Thymus (tissue), 11 donors: ENCODE data around the gene MPPED2. TPM values are rescaled to one million over a fixed set of nuclear protein-coding genes. Genes with fewer than 3 reads are reported as not detected.

ENCODE experiments used
- DNase-seq, 9 donors: peaks; one replicate each; pipeline ENCODE4 v3.0.0-alpha.2; 2013; ENCODE audit warnings: low spot score in 9 of 9, low read depth in 6 of 9, missing footprints in 1 of 9
- H3K27ac ChIP-seq, 2 donors: one replicate each; pipeline ENCODE4 v1.5.1; 2013; ENCODE audit warnings: control low read depth in 1 of 2, low read depth in 1 of 2, low read length in 1 of 2, mild to moderate bottlenecking in 1 of 2, moderate library complexity in 1 of 2
- H3K27me3 ChIP-seq, 2 donors: one replicate each; pipeline ENCODE4 v1.5.1; 2013; ENCODE audit warnings: low read length in 1 of 2; ENCODE audit not compliant: control insufficient read depth in 2 of 2, insufficient read depth in 1 of 2
- H3K36me3 ChIP-seq, 2 donors: one replicate each; pipeline ENCODE4 v1.5.1; 2013; ENCODE audit warnings: low read length in 1 of 2, mild to moderate bottlenecking in 1 of 2, moderate library complexity in 1 of 2; ENCODE audit not compliant: control insufficient read depth in 2 of 2, insufficient read depth in 2 of 2
- H3K4me1 ChIP-seq, 2 donors: one replicate each; pipeline ENCODE4 v1.5.1; 2013; ENCODE audit warnings: low read length in 2 of 2; ENCODE audit not compliant: control insufficient read depth in 2 of 2, insufficient read depth in 2 of 2
- H3K4me3 ChIP-seq, 2 donors: one replicate each; pipeline ENCODE4 v1.5.1; 2013; ENCODE audit warnings: low read length in 2 of 2, control low read depth in 1 of 2, mild to moderate bottlenecking in 1 of 2
- H3K9me3 ChIP-seq, 2 donors: one replicate each; pipeline ENCODE4 v1.5.1; 2013; ENCODE audit warnings: low read length in 1 of 2, mild to moderate bottlenecking in 1 of 2; ENCODE audit not compliant: control insufficient read depth in 2 of 2, insufficient read depth in 1 of 2
- WGBS: extraction: QIAGEN DNeasy Blood & Tissue Kit; methylation state at CpG from one replicate; pipeline ENCODE4 v1.1.7; 2013; 5-methylcytosine and 5-hydroxymethylcytosine counted together
- polyA plus RNA-seq: library from polyadenylated mRNA; stranded (reverse); fragments of 200-250 nt; gene quantifications from one replicate; pipeline ENCODE4 v1.2.3, GENCODE V29; 2013
- total RNA-seq: library from RNA; stranded (reverse); fragments of 120-200 nt; gene quantifications from one replicate; pipeline ENCODE4 v1.2.4, GENCODE V29; 2013
- donor health status: healthy.

MPPED2 gene
- total and polyA plus RNA-seq, 2 donors, result 1.1 to 6.2 TPM

DNA sequence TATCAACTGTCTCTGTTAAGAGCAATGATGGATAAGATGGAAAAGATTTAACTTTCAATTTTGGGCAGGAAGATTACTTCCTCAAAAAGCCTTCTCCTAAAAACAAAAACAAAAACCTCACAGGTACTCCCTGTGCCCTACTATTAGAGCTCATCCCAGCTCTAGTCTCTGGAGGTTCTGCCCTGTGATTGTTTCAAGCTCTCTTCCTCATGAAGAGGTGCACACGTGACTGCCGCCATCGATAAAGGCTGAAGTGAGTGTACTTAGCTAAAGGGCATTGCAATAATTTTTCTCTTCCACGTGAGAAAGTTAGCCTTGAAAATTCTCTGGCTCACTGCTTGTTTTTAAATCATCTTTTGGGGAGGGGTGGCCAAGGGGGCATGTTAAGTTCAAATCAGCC lies 36.6 kb downstream of the MPPED2 start:
- no peak for DNase-seq
- 85% methylated on average over 4 of the region's 4 CpGs for WGBS
- no peak overlapping the region for H3K27ac ChIP-seq
- no peaks in the 10 kb centered on the region for H3K9me3 ChIP-seq
- H3K27me3 ChIP-seq, result no peaks in the 10 kb centered on the region
- H3K4me3 ChIP-seq, result no peak overlapping the region
- no peaks in the 10 kb centered on the region for H3K36me3 ChIP-seq
- no peaks in the 10 kb centered on the region for H3K4me1 ChIP-seq

DNA sequence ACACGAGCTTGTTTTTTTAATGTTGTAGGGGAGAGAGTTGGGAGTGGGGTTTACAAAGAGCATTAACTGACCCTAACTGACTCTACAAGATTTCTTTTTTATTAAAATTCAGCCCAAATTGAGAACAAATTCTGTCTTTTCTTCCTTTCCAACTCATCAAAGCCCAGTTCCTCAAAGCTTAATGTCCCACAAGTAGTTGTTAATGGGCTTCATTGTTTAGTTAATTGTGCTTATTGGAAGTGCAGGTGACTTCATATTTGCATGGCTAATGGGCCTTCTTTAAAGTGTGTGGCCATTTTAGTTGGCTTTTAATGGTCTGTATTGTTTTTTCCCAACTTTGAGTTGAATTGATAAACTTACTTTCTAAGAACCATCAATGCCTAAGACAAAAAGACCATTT lies 39.8 kb downstream of the MPPED2 start:
- H3K27ac ChIP-seq, result no peak overlapping the region
- no peak for DNase-seq
- H3K27me3 ChIP-seq, result no peaks in the 10 kb centered on the region
- no peaks in the 10 kb centered on the region for H3K4me1 ChIP-seq
- no peak overlapping the region for H3K4me3 ChIP-seq
- no peaks in the 10 kb centered on the region for H3K9me3 ChIP-seq
- no peaks in the 10 kb centered on the region for H3K36me3 ChIP-seq
- WGBS, result 90% methylated on average over 1 of the region's 1 CpG

DNA sequence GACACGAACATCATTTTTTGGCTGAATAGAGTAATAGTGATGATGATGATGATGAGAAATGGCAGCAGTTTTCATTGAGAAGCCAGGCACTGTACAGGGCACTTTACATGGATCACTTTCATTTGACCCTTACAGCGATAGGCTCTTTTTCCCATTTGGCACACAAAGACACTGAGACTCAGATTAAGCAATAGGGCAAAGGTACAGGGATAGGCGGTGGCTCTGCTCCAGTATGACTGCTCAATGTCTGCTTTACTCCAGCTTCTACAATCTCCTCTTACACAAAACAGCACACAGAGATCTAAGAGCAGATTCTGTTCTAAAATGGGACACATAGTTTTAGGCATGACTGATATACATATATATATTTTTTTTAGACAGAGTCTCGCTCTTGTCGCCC lies 40.6 kb downstream of the MPPED2 start:
- Histone ChIP-seq H3K4me3 (no peak overlapping the region), H3K4me1 (no peaks in the 10 kb centered on the region), H3K27ac (no peak overlapping the region), H3K27me3 (no peaks in the 10 kb centered on the region), H3K9me3 (no peaks in the 10 kb centered on the region), H3K36me3 (no peaks in the 10 kb centered on the region)
- 97% methylated on average over 5 of the region's 5 CpGs for WGBS
- DNase-seq, result no peak

DNA sequence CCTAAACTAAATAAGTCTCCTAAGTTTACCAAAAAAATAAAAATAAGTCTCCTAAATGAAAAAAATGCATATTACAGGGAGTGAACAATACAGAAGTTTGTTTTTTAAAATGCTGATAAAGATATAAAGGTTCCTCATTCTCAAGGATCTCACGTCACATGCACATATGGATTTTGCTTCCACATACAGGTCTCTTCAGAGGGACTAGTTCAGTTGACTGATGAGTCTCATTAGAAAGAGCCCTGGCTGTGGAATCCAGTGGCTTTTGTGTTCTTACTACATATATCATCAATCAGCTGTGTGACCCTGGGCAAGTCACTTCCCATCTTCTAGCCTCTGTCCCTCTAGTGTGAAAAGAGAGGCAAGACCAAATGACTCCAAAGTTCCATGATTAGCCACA lies 43.1 kb downstream of the MPPED2 start:
- 96% methylated on average over 1 of the region's 1 CpG for WGBS
- Histone ChIP-seq H3K4me1 (no peaks in the 10 kb centered on the region), H3K27ac (no peak overlapping the region), H3K9me3 (no peaks in the 10 kb centered on the region), H3K4me3 (no peak overlapping the region), H3K27me3 (no peaks in the 10 kb centered on the region), H3K36me3 (no peaks in the 10 kb centered on the region)
- no peak for DNase-seq

GRCh38 chr11:30540781-30541180 lies 45.4 kb downstream of the MPPED2 start:
- Histone ChIP-seq H3K36me3 (no peaks in the 10 kb centered on the region), H3K27me3 (no peaks in the 10 kb centered on the region), H3K9me3 (no peaks in the 10 kb centered on the region), H3K4me3 (no peak overlapping the region), H3K27ac (no peak overlapping the region), H3K4me1 (no peaks in the 10 kb centered on the region)
- no peak for DNase-seq
- WGBS, result 92% methylated on average over 1 of the region's 1 CpG

- DNase-seq, result no peak
- H3K36me3 ChIP-seq, result no peaks in the 10 kb centered on the region
- no peaks in the 10 kb centered on the region for H3K27me3 ChIP-seq
Measured at GRCh38 chr11:30538251-30538650, 47.9 kb downstream of the MPPED2 start.

DNA sequence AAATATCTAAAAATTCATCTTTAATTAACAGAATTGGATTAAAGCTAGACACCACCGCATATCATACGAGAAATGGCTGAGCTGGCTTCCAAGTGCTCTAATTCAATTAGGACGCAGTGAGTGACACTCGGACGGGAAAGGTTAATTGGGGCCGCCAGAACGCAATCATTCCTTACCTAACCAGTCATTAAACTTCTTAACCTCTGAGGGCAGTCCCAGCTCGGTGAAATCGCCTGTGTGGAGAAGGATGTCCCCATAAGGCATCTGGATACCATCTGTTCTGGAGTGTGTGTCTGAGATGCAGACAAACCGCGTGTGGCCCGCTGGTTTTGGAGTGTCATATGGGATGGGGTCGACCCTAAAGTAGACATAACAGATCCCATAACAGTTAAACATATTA lies 50.3 kb downstream of the MPPED2 start:
- Histone ChIP-seq H3K36me3 (no peaks in the 10 kb centered on the region), H3K9me3 (no peaks in the 10 kb centered on the region), H3K4me3 (no peak overlapping the region), H3K4me1 (no peaks in the 10 kb centered on the region), H3K27ac (no peak overlapping the region), H3K27me3 (no peaks in the 10 kb centered on the region)
- 96% methylated on average over 13 of the region's 13 CpGs for WGBS
- DNase-seq, result no peak

More at GRCh38 chr11:30538251-30538650, 47.9 kb downstream of the MPPED2 start:
- H3K4me1 ChIP-seq, result no peaks in the 10 kb centered on the region
- no peaks in the 10 kb centered on the region for H3K9me3 ChIP-seq
- no peak overlapping the region for H3K27ac ChIP-seq
- H3K4me3 ChIP-seq, result no peak overlapping the region

DNA sequence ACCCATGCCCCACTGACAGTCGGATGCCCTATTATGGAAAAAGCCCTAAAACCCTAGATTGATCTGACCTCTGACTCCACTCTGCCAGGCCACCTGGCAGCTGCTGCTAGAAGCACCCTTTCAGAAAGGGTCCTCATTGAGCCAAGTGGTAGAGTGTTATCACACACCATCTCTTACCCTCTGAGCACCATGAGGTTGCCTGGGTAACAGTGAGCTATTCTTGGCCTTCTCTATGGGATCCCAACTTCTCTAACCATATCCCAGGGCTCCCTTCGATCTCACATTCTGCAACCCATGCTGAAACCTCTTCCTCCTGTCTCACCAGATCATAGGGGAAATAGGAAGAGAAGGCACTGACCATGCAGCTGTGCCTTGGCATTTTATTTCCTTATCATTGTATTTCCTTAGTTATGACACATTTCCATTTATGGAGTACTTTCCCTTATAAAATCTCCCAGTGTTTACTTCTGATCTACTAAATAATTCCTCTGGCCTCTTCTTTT lies 52.7 kb downstream of the MPPED2 start:
- Histone ChIP-seq H3K9me3 (no peaks in the 10 kb centered on the region), H3K27me3 (no peaks in the 10 kb centered on the region), H3K36me3 (no peaks in the 10 kb centered on the region), H3K4me1 (no peaks in the 10 kb centered on the region), H3K27ac (no peak overlapping the region), H3K4me3 (no peak overlapping the region)
- WGBS, result 90% methylated on average over 2 of the region's 2 CpGs
- no peak for DNase-seq

GRCh38 chr11:30527566-30527965 lies 58.6 kb downstream of the MPPED2 start:
- H3K27ac ChIP-seq, result no peak overlapping the region
- H3K4me1 ChIP-seq, result no peaks in the 10 kb centered on the region
- H3K4me3 ChIP-seq, result no peak overlapping the region
- H3K9me3 ChIP-seq, result no peaks in the 10 kb centered on the region
- H3K27me3 ChIP-seq, result no peaks in the 10 kb centered on the region
- no peak for DNase-seq
- H3K36me3 ChIP-seq, result no peaks in the 10 kb centered on the region
- 68% methylated on average over 3 of the region's 3 CpGs for WGBS

DNA sequence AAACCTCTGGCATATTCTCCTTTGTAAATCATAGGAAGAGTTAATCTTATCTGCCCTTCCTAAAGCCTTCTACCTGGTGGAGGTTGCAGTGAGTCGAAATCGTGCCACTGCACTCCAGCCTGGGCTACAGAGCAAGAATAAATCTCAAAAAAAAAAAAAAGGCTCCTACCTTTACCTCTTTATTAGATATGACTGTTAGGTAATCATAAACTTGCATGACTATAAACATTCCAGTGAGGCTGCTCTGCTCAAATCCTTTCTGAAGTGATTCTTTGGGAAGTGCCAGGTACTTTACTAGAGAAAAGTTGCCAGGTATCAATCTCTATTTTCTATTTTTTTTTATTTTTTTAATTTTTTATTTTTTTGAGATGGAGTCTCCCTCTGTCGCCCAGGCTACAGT lies 59.6 kb downstream of the MPPED2 start:
- H3K4me3 ChIP-seq, result no peak overlapping the region
- DNase-seq, result no peak
- H3K27ac ChIP-seq, result no peak overlapping the region
- no peaks in the 10 kb centered on the region for H3K27me3 ChIP-seq
- no peaks in the 10 kb centered on the region for H3K36me3 ChIP-seq
- H3K4me1 ChIP-seq, result no peaks in the 10 kb centered on the region
- WGBS, result 93% methylated on average over 3 of the region's 3 CpGs
- H3K9me3 ChIP-seq, result no peaks in the 10 kb centered on the region
